HG02759 (cell line): ENCODE measurements around the gene SIAE.
A peak's percentile ranks its signal among the peaks of the same experiment; 100 is the strongest.

ENCODE experiments used
- ATAC-seq: cut with Tn5 transposase; IDR thresholded peaks from one replicate; pipeline ENCODE4 v1.9.1; 2021; ENCODE audit warnings: mild to moderate bottlenecking, moderate library complexity; ENCODE audit not compliant: unreplicated experiment

Gene SIAE

DNA sequence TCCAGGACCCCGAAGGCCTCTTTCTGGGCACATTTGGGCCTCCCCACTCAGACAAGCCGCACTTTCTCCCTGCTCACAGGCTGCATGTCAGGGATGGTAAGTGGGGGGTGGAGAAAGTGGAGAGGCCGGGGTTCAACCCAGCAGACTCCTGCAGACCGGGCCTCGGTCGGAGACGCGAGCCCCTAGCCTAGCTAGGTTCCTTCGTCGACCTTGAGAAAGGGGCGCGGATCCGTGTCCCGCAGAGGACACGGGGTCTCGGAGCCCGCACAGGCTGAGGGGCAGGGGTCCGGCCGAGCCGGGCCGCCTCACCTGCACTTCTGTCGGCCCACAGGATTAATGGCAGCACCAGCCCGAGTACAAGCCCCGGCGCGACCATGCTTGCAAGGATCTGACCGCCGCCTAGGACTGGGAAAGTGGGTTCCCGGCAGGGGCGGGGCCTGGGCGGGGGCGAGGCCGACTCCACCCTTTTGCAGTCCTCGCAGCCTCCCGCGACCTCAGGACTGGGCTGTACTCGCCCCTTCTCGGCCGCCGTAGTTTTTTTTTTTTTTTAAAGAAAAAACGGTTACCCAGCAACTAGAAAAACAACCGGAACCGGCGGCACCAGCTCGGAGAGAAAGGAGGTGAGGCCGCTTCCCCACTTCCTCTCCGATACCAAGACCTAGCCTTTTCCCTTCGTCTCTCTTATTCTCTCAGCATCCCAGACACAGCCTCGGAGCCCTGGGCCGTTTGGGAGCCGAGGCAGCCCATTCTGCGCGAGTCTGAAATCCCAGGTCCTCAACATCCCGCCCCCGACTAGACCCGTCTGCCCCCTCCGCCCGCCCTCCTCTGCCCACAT, at the start of gene SIAE, which contains the start of gene SPA17:
SIAE (minus strand) TSS at position 407 of the 835 bp plus-strand sequence; CDS start at position 376, 31 bp downstream.
SPA17 (plus strand) TSS at position 572 of the 835 bp plus-strand sequence. CDS start 1,361 bp downstream, outside the sequence.
- ATAC-seq, result peak; percentile 92

DNA sequence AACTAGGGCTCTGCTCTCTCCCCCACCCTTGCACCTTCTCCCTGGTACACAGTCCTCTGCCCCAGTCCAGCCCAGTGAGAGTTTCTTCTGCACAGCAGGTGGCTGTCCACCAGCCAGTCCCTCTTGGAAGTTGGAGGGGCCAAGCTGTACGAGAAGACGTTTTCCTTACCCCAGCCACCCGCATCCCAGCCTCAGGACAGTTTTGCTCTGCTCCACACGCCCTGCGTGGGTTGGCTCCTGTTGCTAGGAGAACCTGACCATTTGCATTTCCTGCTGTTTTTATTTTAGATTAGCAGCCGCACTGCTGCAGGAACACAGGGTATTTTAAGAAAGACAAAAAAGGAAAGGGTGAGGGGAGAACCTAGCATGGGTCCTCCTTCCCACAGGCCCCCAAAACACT, 48.6 kb upstream of the SIAE start:
- no peak for ATAC-seq

- ATAC-seq, result no peak
These were observed 46.0 kb upstream of the SIAE start for GRCh38 chr11:124719534-124719933.

- ATAC-seq, result no peak
These were observed 45.3 kb upstream of the SIAE start for GRCh38 chr11:124718801-124719200.

GRCh38 chr11:124717786-124718651, 44.5 kb upstream of the SIAE start:
- ATAC-seq, result peak; percentile 63

GRCh38 chr11:124717421-124717785, 43.9 kb upstream of the SIAE start:
- ATAC-seq, result no peak

- no peak for ATAC-seq
These were observed 43.1 kb upstream of the SIAE start for GRCh38 chr11:124716591-124716990.

DNA sequence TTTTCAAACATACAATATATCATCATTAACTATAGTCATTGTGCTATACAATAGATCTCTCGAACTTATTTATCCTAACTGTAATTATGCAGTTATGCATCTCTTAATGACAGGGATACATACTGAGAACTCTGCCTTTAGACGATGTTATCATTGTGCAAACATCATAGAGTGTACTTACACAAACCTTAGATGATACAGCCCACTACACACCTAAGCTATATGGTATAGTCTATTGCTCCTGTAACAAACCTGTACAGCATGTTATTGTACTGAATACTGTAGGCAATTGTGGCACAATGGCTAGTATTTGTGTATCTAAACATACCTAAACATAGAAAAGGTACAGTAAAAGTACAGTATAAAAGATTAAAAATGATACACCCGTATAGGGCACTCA, 38.9 kb upstream of the SIAE start:
- no peak for ATAC-seq

DNA sequence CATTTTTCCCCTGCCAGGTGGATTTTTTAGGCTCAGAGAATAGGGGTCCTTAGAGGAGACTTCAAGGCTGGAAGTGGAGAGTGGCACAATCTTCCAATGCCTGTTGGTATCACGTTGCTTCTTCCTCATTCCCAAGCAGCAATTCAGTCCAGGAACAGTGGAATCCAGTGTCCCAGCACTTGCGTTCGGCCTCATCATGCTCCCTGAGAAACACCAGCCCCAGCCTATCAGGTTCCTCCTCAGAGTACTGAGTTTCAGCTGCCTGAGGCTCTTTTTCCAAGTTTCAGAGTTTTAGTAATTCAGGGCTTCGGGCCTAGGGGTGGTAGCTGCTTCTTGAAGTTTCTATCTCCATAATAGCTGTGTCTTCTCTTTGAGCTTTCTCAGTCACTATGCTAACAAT, 34.3 kb upstream of the SIAE start:
- no peak for ATAC-seq

DNA sequence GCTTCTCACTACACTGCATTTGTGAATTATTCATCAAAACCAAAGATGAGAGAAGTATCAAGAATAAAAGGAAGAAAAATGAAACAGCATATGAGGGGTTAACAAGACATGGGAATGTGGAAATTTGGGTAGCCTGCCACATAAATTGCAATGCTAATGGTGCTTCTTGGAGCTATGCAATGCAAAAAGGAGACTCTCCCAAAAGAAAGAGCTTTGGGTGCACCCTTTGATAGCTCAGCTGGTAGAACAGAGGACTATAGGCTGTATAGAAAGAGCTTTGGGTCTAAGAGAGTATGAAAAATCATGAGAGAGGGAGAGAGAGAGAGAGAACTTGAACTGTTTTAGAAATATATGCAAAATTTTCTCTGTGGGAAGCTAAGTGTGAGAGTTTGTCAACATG, 26.5 kb upstream of the SIAE start:
- ATAC-seq, result no peak

DNA sequence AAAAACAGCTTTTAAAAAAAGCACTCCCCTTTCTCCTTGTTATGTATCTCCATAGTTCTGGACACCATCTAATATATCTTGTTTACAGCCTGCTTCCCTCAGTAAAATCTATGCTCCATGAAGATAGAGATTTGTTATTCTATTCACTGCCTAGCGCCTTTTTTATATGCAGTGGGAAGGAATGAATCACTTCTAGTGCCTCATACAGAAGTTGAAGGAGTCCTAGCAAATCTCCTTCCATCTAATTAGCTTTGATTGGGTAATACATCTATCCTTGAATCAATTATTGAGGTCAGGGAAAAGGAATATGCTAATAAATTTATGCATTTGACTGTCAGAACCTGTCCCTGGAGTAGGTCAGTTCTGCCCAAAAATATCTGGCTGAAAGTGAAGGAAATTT, 26.0 kb upstream of the SIAE start:
- no peak for ATAC-seq

DNA sequence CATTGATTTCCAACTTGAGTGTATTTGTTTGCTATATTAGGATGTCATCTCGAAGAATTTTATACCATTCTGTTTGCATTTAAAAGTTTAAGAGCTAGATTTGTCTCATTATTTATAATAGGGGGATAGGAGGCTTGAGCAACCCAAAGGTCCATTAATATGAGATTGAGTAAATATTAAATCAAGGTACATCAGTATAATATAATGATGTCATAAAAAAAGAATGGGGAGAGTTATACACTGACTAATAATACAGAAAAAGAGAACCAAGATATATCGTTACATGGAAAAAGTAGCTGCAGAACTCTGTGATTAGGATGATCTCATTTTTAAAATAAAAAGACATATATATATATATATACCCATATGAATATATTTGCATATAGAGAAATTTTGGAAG, 19.6 kb upstream of the SIAE start:
- ATAC-seq, result no peak

DNA sequence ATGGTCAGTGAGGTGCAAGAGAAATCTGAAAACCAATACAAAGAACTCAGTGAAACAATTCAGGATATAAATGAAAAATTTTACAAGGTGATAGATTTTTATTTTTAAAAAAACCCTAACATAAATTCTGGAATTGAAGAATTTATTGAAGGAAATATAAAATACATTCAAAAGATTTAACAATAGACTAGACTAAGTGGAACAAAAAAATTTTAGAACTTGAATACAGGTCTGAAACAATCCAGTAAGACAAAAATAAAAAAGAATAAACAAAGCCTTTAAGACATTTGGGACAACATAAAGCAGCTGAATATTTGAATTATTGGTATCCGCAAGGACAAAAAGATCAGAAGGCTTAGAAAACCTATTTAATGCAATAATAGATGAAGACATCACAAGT, 8.9 kb upstream of the SIAE start:
- ATAC-seq, result no peak

DNA sequence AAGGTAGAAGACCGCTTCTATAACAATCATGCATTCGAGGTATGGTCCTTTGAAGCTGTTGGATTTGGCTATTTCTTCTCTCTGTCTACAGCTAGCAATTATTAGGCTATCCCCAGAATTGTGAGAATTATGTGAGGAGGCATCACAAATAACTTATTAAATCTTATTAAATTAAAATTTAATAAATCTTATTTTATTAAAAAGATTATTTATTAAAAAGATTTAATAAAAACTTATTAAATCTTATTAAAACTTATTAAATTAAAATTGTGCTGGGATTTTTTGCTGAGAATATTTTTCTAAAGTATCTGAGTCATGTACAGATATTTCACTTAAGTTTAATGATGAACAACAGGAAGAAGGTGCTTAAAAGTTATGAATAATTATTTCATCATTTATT, 7.9 kb upstream of the SIAE start:
- no peak for ATAC-seq

DNA sequence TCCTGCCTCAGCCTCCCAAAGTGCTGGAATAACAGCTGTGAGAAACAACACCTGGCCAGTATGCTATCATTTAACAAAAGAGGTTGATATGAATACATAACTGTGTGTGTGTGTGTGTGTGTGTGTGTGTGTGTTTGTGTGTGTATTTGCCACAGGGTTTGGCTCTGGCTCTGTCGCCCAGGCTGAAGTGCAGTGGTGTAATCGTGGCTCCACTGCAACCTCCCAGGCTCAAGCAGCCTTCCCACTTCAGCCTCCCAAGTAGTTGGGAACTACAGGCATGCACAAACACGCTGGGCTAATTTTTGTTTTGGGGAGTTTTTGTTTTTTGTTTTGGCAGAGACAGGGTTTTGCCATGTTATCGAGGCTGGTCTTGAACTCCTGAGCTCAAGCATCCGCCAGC, 4.9 kb upstream of the SIAE start:
- ATAC-seq, result no peak

DNA sequence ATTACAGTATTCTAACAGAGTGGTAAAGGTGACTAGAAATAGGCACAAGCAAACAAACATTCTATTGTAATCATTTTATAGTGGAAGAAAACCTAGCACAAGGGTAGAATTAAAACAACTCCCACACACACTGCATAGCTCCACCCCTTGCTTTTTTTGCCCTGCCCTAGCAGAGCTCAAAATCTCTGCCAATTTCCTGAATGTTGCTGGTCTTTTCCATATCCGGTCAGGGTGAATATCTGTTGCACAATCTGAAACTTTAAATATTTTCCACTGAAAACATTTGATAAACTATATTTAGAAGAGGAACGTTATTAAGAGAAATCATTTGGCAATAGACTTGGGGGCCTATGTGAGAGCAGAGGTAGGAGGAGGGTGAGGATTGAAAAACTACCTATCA, 2.8 kb upstream of the SIAE start:
- no peak for ATAC-seq

DNA sequence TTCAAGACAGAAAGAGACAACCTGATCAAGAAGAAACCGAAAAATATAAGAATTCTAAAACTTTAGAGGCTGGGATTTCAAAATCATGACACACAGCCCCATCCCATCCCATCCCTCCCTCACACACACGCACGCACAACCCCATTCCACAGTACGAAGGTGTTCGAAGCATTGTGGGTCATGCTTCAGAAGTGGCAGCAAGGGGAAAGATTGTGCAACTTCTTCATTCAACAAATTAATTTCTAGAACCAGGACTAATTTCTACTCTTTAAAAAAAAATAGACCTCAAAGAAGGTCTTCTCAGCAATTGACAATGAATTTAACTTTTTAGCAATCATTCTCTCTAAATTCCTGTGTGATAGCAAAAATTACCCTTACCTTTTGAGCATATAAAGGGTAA, 1.0 kb upstream of the SIAE start:
- ATAC-seq, result no peak

DNA sequence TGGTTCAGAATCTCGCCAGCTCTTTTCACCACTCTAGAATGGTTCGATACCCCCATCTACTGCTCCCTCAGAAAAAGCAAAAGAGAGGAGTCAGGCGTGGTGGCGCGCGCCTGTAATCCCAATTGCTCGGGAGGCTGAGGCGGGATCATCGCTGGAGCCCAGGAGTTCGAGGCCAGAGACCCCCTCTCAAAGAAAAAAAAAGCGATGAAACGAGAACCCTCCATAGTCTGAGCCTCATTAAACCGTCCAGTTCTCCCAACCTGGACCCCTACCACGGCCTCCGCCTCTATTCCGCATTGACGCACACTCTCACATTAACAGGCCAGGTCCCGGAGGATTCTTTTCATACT, 604 bp upstream of the SIAE start:
- no peak for ATAC-seq

GRCh38 chr11:124672536-124673215, 863 bp downstream of the SIAE start:
- no peak for ATAC-seq

DNA sequence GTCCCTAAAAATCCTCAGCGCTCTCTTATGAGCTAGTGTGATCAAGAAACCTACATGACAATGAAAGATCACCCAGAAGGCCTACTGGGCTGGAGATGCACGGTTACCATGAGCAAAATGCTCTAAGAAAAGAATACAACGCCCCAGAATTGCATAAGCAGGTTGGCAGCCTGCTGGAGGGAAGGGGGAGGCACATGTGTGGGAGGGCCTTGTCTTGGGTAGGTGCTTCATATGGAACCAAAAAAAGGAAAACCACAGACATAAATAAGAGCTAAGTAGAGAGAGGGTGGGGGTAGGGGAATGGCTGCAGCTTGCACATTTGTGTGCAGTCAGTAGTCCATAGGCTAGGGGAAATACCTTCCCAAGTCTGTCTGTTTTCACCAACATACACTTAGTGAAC, 2.8 kb downstream of the SIAE start:
- ATAC-seq, result peak; percentile 22

DNA sequence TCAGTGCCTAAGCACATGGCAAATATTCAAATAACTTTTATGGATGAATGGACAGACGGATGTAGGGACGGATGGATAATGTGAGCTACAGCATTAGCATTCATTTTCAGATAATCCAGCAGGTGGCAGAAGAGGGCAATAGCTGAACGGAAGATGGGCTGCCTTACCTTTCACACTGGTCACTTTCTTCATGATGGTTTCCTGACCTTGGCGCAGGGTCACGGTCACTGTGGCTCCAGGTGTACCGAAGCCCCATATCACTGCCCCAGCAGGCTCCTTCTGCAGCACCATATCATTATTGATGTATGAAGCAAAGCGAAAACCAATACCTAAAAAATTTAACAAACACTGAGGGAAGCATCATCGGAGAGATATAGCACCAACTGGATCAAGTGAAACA, 4.3 kb downstream of the SIAE start:
- ATAC-seq, result peak; percentile 26

- no peak for ATAC-seq
These were observed 5.9 kb downstream of the SIAE start for GRCh38 chr11:124667601-124668000.
